GM12864 (cell line): ENCODE measurements around the gene NSFL1C.
A peak's percentile ranks its signal among the peaks of the same experiment; 100 is the strongest.
"Not testable (repeated sequence)": the region's sequence is repeated elsewhere in the genome, so short reads cannot be mapped to it uniquely, and the experiment has no call there.

Source experiments
- DNase-seq: peaks from one replicate; pipeline ENCODE4 v3.0.0-alpha.2; 2011; ENCODE audit warnings: low read depth
- H3K4me3 ChIP-seq: 2 replicates; pipeline ENCODE4 v1.5.1; 2011; ENCODE audit warnings: mild to moderate bottlenecking, low read depth, low read length, control low read depth
- CTCF ChIP-seq: IDR thresholded peaks from 2 replicates; pipeline ENCODE4 v1.5.1; 2011; ENCODE audit warnings: low read depth, mild to moderate bottlenecking, moderate library complexity, low read length, control low read depth, inconsistent platforms; ENCODE audit errors: missing control alignments

The NSFL1C gene

GRCh38 chr20:1503564-1504227 is 37.0 kb upstream of the NSFL1C start:
- TF ChIP-seq CTCF, result peak; percentile 98
- H3K4me3 ChIP-seq, result no peak overlapping the region
- DNase-seq, result peak; percentile 71

GRCh38 chr20:1500496-1500895 is 33.8 kb upstream of the NSFL1C start:
- TF ChIP-seq CTCF, result no peak
- no peak overlapping the region for H3K4me3 ChIP-seq
- no peak for DNase-seq

DNA sequence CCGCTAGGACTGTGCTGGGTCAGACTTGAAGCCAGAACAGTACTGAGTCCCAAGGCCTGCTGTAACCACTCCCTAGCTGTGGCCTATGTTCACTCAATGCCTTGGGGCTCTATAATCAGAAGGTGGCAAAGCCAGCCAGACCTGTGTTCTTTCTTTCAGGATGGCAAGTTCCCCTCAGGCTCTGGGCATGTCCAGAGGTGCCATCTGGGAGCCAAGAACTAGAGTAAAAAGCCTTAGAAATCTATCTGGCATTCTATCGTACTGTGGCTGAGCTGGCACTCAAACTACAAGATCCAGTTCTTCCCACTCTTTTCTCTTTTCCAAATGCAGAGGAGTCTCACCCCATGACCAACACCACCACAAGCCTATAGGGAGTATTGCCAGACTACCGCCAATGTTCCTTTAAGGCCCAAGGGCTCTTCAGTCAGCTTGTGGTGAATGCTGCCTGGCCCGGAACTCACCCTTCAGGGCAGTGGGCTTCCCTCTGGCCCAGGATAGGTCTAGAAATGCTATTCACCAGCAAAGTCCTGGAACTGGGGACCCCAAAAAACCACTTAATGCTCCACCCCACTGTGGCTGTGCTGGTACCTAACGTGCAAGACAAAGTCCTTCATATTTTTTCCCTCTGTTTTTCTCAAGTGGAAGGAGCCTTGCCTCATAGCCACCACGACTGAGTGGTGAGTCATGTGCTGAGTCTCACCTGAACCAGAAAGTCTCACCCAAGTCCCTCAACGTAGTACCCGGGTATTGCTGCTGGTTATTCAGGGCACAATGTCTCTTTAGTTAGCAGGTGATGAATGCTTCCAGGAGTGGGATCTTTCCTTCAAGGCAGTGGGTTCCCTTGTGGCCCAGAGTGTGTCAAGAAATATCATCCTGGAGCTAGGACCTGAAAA is 33.1 kb upstream of the NSFL1C start:
- H3K4me3 ChIP-seq, result no peak overlapping the region
- TF ChIP-seq CTCF, result no peak
- DNase-seq, result no peak

DNA sequence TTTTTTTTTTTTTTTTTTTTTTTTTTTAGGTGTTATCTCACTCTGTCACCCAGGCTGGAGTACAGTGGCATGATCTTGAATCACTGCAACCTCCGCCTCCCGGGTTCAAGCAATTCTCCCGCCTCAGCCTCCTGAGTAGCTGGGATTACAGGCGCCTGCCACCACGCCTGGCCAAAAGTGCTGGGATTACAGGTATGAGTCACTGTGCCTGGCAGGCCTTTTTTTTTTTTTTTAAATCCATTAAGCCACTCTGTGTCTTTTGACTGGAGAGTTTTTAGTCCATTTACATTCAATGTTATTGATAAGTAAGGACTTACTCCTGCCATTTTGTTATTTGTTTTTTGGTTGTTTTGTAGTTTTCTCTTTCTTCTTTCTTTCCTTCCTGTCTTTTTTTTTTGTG is 30.7 kb upstream of the NSFL1C start:
- not testable (repeated sequence) for DNase-seq, H3K4me3 ChIP-seq

DNA sequence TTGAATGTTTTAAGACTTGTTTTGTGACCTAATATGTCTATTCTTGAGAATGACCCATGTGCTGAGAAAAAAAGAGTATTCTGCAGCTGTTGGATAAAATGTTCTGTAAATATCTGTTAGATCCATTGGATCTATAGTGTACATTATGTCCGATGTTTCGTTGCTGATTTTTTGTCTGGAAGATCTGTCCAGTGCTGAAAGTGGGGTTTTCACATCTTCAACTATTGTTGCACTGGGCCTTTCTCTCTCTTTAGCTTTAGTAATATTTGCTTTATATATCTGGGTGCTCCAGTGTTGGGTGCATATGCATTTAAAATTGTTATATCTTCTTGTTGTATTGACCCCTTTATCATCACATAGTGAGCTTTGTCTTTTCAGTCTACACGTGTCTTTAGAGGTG is 30.3 kb upstream of the NSFL1C start:
- no peak overlapping the region for H3K4me3 ChIP-seq
- no peak for DNase-seq
- TF ChIP-seq CTCF, result no peak

DNA sequence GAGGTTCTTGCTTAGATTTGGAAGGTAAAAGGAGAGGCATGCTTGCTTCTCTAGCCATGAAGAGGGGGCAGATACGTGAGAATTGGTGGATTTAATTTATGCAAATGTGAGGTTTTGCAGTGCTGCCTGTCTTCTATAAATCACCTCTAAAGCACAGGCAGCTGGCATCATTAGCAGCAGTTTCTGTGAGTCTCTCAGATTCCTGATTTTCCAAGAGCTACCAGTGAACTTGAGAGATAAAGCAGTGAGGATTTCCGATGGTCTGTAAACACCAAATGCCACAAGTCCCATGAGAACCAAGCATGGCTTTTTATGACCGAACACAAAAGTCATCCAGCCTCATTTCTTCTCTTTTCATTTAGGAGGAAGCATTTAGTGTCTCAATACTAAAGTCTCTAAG is 27.8 kb upstream of the NSFL1C start:
- no peak for DNase-seq
- TF ChIP-seq CTCF, result no peak
- H3K4me3 ChIP-seq, result no peak overlapping the region

DNA sequence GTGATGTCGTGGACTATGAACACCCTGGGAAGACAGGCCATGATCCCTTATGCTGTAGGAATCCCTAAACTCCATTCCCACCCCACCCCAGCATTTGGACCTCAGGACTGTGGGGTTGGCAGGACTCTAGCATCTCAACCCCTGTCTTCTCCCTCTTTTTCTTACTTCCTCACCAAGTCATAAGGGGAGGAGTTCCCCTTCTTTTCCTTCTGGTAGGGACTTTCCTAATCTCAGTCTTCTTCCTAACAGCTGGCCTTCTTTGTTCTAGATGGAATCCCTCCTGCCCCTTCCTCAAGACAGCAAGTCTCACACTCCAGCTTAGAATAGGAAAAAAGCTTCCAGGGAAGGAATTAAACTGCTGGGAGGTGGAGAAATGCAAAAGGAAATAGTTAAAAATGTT is 26.9 kb upstream of the NSFL1C start:
- no peak for TF ChIP-seq CTCF
- no peak for DNase-seq
- H3K4me3 ChIP-seq, result no peak overlapping the region
